Nephron (organoid): ENCODE results near the gene ASTN2.

Experiments used
- H3K27ac Mint-ChIP-seq, 3 experiments: 2 replicates each; pipeline ENCODE4 v1.8.0; 2020; ENCODE audit warnings: mixed read lengths in 3 of 3, mild to moderate bottlenecking in 2 of 3, moderate library complexity in 1 of 3
- H3K27me3 Mint-ChIP-seq: 2 replicates; pipeline ENCODE4 v1.8.0; 2021; ENCODE audit warnings: low read depth, mild to moderate bottlenecking, moderate library complexity, mixed read lengths
- H3K36me3 Mint-ChIP-seq: 2 replicates; pipeline ENCODE4 v1.8.0; 2020; ENCODE audit warnings: low read depth, mixed read lengths
- H3K4me1 Mint-ChIP-seq: 2 replicates; pipeline ENCODE4 v1.8.0; 2020; ENCODE audit warnings: mixed read lengths
- H3K4me3 Mint-ChIP-seq, 3 experiments: 2 replicates each; pipeline ENCODE4 v1.8.0; 2020; ENCODE audit warnings: mild to moderate bottlenecking in 3 of 3, mixed read lengths in 3 of 3, moderate library complexity in 2 of 3
- H3K9me3 Mint-ChIP-seq: 2 replicates; pipeline ENCODE4 v1.8.0; 2020; ENCODE audit warnings: mixed read lengths
- TF ChIP-seq, protein P1 (sequence below), 3 experiments: fragments of 200-600 bp; sonication (generic); IDR thresholded peaks; one replicate each; pipeline ENCODE4 v1.5.0; 2021; ENCODE audit warnings: antibody characterized with exemption in 3 of 3; ENCODE audit not compliant: unreplicated experiment in 3 of 3

Gene ASTN2

DNA sequence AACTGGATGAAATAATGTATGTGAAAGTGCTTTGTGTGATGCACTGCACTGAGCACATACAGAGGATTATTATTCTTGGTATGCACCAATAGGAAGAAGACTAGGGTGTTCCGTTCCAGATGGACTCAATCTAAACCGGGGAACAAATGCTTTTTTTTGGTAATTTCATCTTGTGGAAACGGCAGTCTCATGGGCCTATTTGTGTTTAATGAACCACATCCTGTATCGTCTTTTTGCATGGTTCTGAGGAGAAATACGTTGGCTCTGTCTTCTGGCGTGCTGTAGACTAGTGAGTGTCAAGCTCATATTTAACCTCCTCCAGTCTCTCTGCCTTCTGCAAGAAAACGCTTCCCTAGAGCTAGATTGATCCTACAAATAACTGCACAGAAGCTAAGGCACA lies 697.7 kb downstream of the ASTN2 start:
- H3K4me3 Mint-ChIP-seq, result no peak overlapping the region
- H3K27me3 Mint-ChIP-seq, result no peaks in the 10 kb centered on the region
- no peaks in the 10 kb centered on the region for H3K36me3 Mint-ChIP-seq
- no peaks in the 10 kb centered on the region for H3K4me1 Mint-ChIP-seq
- H3K9me3 Mint-ChIP-seq, result no peaks in the 10 kb centered on the region
- H3K27ac Mint-ChIP-seq, result peak overlapping the region; percentile 31 to 65 (median 62)
- TF ChIP-seq, protein P1, sequence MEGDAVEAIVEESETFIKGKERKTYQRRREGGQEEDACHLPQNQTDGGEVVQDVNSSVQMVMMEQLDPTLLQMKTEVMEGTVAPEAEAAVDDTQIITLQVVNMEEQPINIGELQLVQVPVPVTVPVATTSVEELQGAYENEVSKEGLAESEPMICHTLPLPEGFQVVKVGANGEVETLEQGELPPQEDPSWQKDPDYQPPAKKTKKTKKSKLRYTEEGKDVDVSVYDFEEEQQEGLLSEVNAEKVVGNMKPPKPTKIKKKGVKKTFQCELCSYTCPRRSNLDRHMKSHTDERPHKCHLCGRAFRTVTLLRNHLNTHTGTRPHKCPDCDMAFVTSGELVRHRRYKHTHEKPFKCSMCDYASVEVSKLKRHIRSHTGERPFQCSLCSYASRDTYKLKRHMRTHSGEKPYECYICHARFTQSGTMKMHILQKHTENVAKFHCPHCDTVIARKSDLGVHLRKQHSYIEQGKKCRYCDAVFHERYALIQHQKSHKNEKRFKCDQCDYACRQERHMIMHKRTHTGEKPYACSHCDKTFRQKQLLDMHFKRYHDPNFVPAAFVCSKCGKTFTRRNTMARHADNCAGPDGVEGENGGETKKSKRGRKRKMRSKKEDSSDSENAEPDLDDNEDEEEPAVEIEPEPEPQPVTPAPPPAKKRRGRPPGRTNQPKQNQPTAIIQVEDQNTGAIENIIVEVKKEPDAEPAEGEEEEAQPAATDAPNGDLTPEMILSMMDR (IDR thresholded peaks at IDR 0.05; ENCODE audit: unreplicated experiment in 3 of 3), result no peak

GRCh38 chr9:116716438-116716837 lies 698.4 kb downstream of the ASTN2 start:
- H3K4me1 Mint-ChIP-seq, result no peaks in the 10 kb centered on the region
- no peaks in the 10 kb centered on the region for H3K36me3 Mint-ChIP-seq
- TF ChIP-seq, protein P1 (IDR thresholded peaks at IDR 0.05; ENCODE audit: unreplicated experiment in 3 of 3), result no peak
- no peak overlapping the region for H3K4me3 Mint-ChIP-seq
- no peak overlapping the region for H3K27ac Mint-ChIP-seq
- H3K27me3 Mint-ChIP-seq, result no peaks in the 10 kb centered on the region
- no peaks in the 10 kb centered on the region for H3K9me3 Mint-ChIP-seq

- no peaks in the 10 kb centered on the region for H3K27me3 Mint-ChIP-seq
- H3K4me3 Mint-ChIP-seq, result no peak overlapping the region
- no peaks in the 10 kb centered on the region for H3K4me1 Mint-ChIP-seq
- H3K9me3 Mint-ChIP-seq, result no peaks in the 10 kb centered on the region
- no peak overlapping the region for H3K27ac Mint-ChIP-seq
- TF ChIP-seq, protein P1 (IDR thresholded peaks at IDR 0.05; ENCODE audit: unreplicated experiment in 3 of 3), result no peak
- H3K36me3 Mint-ChIP-seq, result no peaks in the 10 kb centered on the region
These were observed 699.1 kb downstream of the ASTN2 start for GRCh38 chr9:116715751-116716150.

DNA sequence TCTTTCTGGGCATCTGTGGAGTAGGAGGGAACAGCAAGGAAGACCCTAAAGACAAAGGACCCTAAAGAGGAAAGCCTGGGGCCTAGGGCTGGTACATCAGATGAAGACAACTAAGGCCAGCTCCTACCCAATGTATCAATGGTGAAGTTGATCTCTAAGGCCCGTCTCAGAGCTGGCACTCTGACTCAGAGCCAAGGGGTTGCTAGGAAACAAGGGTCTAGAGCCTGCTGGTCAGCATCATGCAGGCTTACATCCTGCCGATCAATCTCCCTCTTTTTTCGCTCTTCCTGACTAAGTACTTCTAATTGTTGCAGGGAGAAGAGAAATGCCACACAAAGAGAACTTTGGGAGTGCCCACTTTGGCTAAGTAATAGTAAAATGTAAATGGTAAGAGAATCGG lies 701.6 kb downstream of the ASTN2 start:
- Mint-ChIP-seq H3K4me3 (no peak overlapping the region), H3K27me3 (no peaks in the 10 kb centered on the region), H3K27ac (no peak overlapping the region), H3K9me3 (no peaks in the 10 kb centered on the region), H3K36me3 (no peaks in the 10 kb centered on the region), H3K4me1 (no peaks in the 10 kb centered on the region)
- TF ChIP-seq, protein P1 (IDR thresholded peaks at IDR 0.05; ENCODE audit: unreplicated experiment in 3 of 3), result no peak

- no peaks in the 10 kb centered on the region for H3K9me3 Mint-ChIP-seq
- no peaks in the 10 kb centered on the region for H3K27me3 Mint-ChIP-seq
- no peak overlapping the region for H3K27ac Mint-ChIP-seq
- H3K36me3 Mint-ChIP-seq, result no peaks in the 10 kb centered on the region
- TF ChIP-seq, protein P1 (IDR thresholded peaks at IDR 0.05; ENCODE audit: unreplicated experiment in 3 of 3), result no peak
- H3K4me3 Mint-ChIP-seq, result no peak overlapping the region
- no peaks in the 10 kb centered on the region for H3K4me1 Mint-ChIP-seq
These were observed 702.1 kb downstream of the ASTN2 start for GRCh38 chr9:116712781-116713180.
